Psoas muscle (tissue), 8 donors: ENCODE data around the gene TRANK1. TPM values are rescaled to one million over a fixed set of nuclear protein-coding genes. Genes with fewer than 3 reads are reported as not detected.

ENCODE experiments used
- ATAC-seq, 4 donors: fragments of 200-7000 bp; cut with Tn5 transposase; one replicate each; pipeline ENCODE4 v1.9.1; 2020; ENCODE audit warnings: moderate library complexity in 3 of 4, mild to moderate bottlenecking in 2 of 4
- DNase-seq, 2 donors: peaks; one replicate each; pipeline ENCODE4 v3.0.0-alpha.2; 2020
- H3K27ac ChIP-seq: fragments of 200-600 bp; one replicate; pipeline ENCODE4 v1.8.0; 2022
- H3K27me3 ChIP-seq, 3 donors: fragments of 200-600 bp in 1 of 3; one replicate each; pipeline versions ENCODE4 v1.6.1 to v1.8.0; 2013 to 2022; ENCODE audit warnings: low read length in 2 of 3, mild to moderate bottlenecking in 2 of 3, moderate library complexity in 1 of 3; ENCODE audit not compliant: insufficient read depth in 3 of 3
- H3K36me3 ChIP-seq, 2 donors: fragments of 200-600 bp in 1 of 2; one replicate each; pipeline versions ENCODE4 v1.6.1 to v1.8.0; 2013 to 2022; ENCODE audit warnings: low read depth in 1 of 2, mild to moderate bottlenecking in 1 of 2, moderate library complexity in 1 of 2; ENCODE audit not compliant: insufficient read depth in 1 of 2
- H3K4me1 ChIP-seq: fragments of 200-600 bp; one replicate; pipeline ENCODE4 v1.8.0; 2022
- H3K4me3 ChIP-seq: fragments of 200-600 bp; one replicate; pipeline ENCODE4 v1.8.0; 2022; ENCODE audit warnings: mild to moderate bottlenecking
- H3K9me3 ChIP-seq: fragments of 200-600 bp; one replicate; pipeline ENCODE4 v1.8.0; 2022
- CTCF ChIP-seq: fragments of 200-600 bp; IDR thresholded peaks from one replicate; pipeline ENCODE4 v1.8.0; 2022; ENCODE audit warnings: antibody characterized with exemption
- WGBS, 3 donors: extraction: QIAGEN DNeasy Blood & Tissue Kit; methylation state at CpG; one replicate each; pipeline versions ENCODE4 v1.1.6 to v1.1.7; 2013; 5-methylcytosine and 5-hydroxymethylcytosine counted together
- intact Hi-C, 2 donors: fragments of 100-400 bp; cut with DNase I; formaldehyde crosslinking; loops; one replicate each; pipeline versions ENCODE4 v1.11.0 to v1.14.2; 2022
- polyA plus RNA-seq, 3 donors: library from polyadenylated mRNA; stranded (reverse); fragments of 200-250 nt; gene quantifications; one replicate each; pipeline ENCODE4 v1.2.3, GENCODE V29; 2013
- total RNA-seq, 4 donors: library from RNA; stranded (reverse); fragmentation: NEBNext Ultra II Directional in 2 of 4; extraction: Animal tissue kit (Norgen Biotek cat#: 25700) in 2 of 4; gene quantifications; one replicate each; pipeline versions ENCODE4 v1.2.1 to v1.2.4, GENCODE V29; 2021 to 2023
- donor health status: healthy with polysubstance abuse.
- donor health status: DM: no; HTN: no; CAD: no; lungs with moderate emphysema.
- donor health status: Bipolar disorder and iron deficiency.
- donor health status: healthy.
- donor health status: DM: yes; HTN: yes; CAD: no.
- donor health status: DM: no; HTN: no; CAD: no.
- donor health status: DM: no; HTN: no; CAD: no.
- donor health status: DM: yes; HTN: yes; CAD: no.

The TRANK1 gene
- total and polyA plus RNA-seq, 7 donors: 0.28 to 4.5 (median 0.63) TPM

GRCh38 chr3:36988356-36988755, 43.5 kb upstream of the TRANK1 start:
- Histone ChIP-seq H3K27ac (no peak overlapping the region), H3K36me3 (peaks cover 9 to 55% of the 10 kb centered on the region in 2 donors), H3K9me3 (no peaks in the 10 kb centered on the region), H3K27me3 (no peaks in the 10 kb centered on the region), H3K4me3 (peak overlapping the region; percentile 79), H3K4me1 (peaks cover 39% of the 10 kb centered on the region)
- no peak for DNase-seq
- no peak for TF ChIP-seq CTCF
- WGBS, 3 donors: 70 to 87% (median 85%) methylated on average over 2 of the region's 2 CpGs
- intact Hi-C loops: no loop called here
- ATAC-seq: no peak

GRCh38 chr3:36981006-36981405, 36.2 kb upstream of the TRANK1 start:
- DNase-seq (no peak), ATAC-seq (no peak)
- intact Hi-C loops: no loop called here
- H3K27ac ChIP-seq: no peak overlapping the region
- no peak overlapping the region for H3K4me3 ChIP-seq
- no peak for TF ChIP-seq CTCF
- no peaks in the 10 kb centered on the region for H3K4me1 ChIP-seq
- no peaks in the 10 kb centered on the region for H3K9me3 ChIP-seq
- 89 to 93% (median 91%) methylated on average over 4 of the region's 4 CpGs for WGBS, 3 donors
- H3K36me3 ChIP-seq: peaks cover 9 to 37% of the 10 kb centered on the region in 2 donors
- no peaks in the 10 kb centered on the region for H3K27me3 ChIP-seq

- no peaks in the 10 kb centered on the region for H3K4me1 ChIP-seq
- 95 to 100% (median 97%) methylated on average over 1 of the region's 1 CpG for WGBS, 3 donors
- H3K27ac ChIP-seq: no peak overlapping the region
- no peaks in the 10 kb centered on the region for H3K9me3 ChIP-seq
- DNase-seq: no peak
- no peak for ATAC-seq
- no peaks in the 10 kb centered on the region for H3K27me3 ChIP-seq
- TF ChIP-seq CTCF: no peak
- no peak overlapping the region for H3K4me3 ChIP-seq
- no peaks in the 10 kb centered on the region for H3K36me3 ChIP-seq
- intact Hi-C loops: no loop called here
These were observed 28.3 kb upstream of the TRANK1 start for GRCh38 chr3:36973139-36973538.

GRCh38 chr3:36972163-36972562, 27.3 kb upstream of the TRANK1 start:
- 94 to 98% (median 97%) methylated on average over 2 of the region's 2 CpGs for WGBS, 3 donors
- H3K4me1 ChIP-seq: no peaks in the 10 kb centered on the region
- no peak for TF ChIP-seq CTCF
- no peaks in the 10 kb centered on the region for H3K27me3 ChIP-seq
- intact Hi-C loops: no loop called here
- H3K9me3 ChIP-seq: no peaks in the 10 kb centered on the region
- DNase-seq: no peak
- H3K27ac ChIP-seq: no peak overlapping the region
- H3K36me3 ChIP-seq: no peaks in the 10 kb centered on the region
- no peak for ATAC-seq
- H3K4me3 ChIP-seq: no peak overlapping the region
